Endothelial cell of umbilical vein (primary cell): ENCODE data around the gene NSFL1C.

Source experiments
- JUN ChIP-seq: IDR thresholded peaks from 2 replicates; pipeline ENCODE4 v1.6.1; 2011; ENCODE audit warnings: borderline replicate concordance, low read depth; ENCODE audit not compliant: insufficient read length, insufficient read depth
- MAX ChIP-seq: IDR thresholded peaks from 2 replicates; pipeline ENCODE4 v1.6.1; 2011; ENCODE audit not compliant: insufficient read depth, insufficient read length
- POLR2A ChIP-seq: IDR thresholded peaks from 2 replicates; pipeline ENCODE4 v1.6.1; 2012; ENCODE audit warnings: low read depth, mild to moderate bottlenecking, control low read depth, low read length
- POLR2AphosphoS5 ChIP-seq: IDR thresholded peaks from 2 replicates; pipeline ENCODE4 v1.6.1; 2012; ENCODE audit warnings: low read depth, mild to moderate bottlenecking, control low read depth, low read length, moderate library complexity; ENCODE audit not compliant: insufficient read depth
- TF ChIP-seq, protein P1 (sequence below), 2 donors: IDR thresholded peaks; 1 replicate in 1 of 2; 2 replicates in 1 of 2; pipeline ENCODE4 v1.5.1; 2011; ENCODE audit warnings: low read length in 2 of 2, mild to moderate bottlenecking in 2 of 2, moderate library complexity in 2 of 2, control low read depth in 1 of 2, inconsistent platforms in 1 of 2, low read depth in 1 of 2; ENCODE audit not compliant: insufficient read depth in 1 of 2; ENCODE audit errors: extremely low read depth in 1 of 2

DNA sequence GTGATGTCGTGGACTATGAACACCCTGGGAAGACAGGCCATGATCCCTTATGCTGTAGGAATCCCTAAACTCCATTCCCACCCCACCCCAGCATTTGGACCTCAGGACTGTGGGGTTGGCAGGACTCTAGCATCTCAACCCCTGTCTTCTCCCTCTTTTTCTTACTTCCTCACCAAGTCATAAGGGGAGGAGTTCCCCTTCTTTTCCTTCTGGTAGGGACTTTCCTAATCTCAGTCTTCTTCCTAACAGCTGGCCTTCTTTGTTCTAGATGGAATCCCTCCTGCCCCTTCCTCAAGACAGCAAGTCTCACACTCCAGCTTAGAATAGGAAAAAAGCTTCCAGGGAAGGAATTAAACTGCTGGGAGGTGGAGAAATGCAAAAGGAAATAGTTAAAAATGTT is 26.9 kb upstream of the NSFL1C start:
- TF ChIP-seq, protein P1, sequence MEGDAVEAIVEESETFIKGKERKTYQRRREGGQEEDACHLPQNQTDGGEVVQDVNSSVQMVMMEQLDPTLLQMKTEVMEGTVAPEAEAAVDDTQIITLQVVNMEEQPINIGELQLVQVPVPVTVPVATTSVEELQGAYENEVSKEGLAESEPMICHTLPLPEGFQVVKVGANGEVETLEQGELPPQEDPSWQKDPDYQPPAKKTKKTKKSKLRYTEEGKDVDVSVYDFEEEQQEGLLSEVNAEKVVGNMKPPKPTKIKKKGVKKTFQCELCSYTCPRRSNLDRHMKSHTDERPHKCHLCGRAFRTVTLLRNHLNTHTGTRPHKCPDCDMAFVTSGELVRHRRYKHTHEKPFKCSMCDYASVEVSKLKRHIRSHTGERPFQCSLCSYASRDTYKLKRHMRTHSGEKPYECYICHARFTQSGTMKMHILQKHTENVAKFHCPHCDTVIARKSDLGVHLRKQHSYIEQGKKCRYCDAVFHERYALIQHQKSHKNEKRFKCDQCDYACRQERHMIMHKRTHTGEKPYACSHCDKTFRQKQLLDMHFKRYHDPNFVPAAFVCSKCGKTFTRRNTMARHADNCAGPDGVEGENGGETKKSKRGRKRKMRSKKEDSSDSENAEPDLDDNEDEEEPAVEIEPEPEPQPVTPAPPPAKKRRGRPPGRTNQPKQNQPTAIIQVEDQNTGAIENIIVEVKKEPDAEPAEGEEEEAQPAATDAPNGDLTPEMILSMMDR (IDR thresholded peaks at IDR 0.05; ENCODE audit: extremely low read depth in 1 of 2, insufficient read depth in 1 of 2, low read depth in 1 of 2, low read length in 2 of 2), result no peak
- TF ChIP-seq JUN (no peak), MAX (no peak), POLR2AphosphoS5 (no peak), POLR2A (no peak)
